Measurements from ENCODE around the gene IFI27. TPM values are rescaled to one million over a fixed set of nuclear protein-coding genes. Genes with fewer than 3 reads are reported as not detected.

IFI27 gene
- total RNA-seq, 1 experiment from 2014 or later, result 2.6 TPM

DNA sequence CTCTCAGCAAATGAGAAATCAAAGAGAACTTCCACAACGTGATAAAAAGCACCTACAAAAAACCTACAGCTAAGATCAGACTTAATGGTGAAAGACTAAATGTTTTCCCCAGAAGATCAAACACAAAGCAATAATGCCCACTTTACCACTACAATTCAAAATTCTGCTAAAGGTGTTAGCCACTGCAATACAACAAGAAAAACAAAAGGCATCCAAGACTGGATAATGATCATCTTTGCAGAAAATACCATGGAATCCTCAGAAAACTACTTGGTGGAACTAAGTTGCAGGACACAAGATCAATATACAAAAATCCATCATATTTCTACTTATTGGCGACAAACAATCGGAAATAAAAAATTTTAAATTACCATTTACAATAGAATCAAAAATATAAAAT is 36.0 kb upstream of the IFI27 start:
- no peak overlapping the region for H3K4me3 Mint-ChIP-seq (ENCODE audit: unreplicated experiment)
- H3K4me3 ChIP-seq (ENCODE audit: low read depth, low read length), result no peak overlapping the region
- peaks cover 57% of the 10 kb centered on the region for H3K36me3 Mint-ChIP-seq (ENCODE audit: insufficient read depth, unreplicated experiment)
- TF ChIP-seq, protein P1, sequence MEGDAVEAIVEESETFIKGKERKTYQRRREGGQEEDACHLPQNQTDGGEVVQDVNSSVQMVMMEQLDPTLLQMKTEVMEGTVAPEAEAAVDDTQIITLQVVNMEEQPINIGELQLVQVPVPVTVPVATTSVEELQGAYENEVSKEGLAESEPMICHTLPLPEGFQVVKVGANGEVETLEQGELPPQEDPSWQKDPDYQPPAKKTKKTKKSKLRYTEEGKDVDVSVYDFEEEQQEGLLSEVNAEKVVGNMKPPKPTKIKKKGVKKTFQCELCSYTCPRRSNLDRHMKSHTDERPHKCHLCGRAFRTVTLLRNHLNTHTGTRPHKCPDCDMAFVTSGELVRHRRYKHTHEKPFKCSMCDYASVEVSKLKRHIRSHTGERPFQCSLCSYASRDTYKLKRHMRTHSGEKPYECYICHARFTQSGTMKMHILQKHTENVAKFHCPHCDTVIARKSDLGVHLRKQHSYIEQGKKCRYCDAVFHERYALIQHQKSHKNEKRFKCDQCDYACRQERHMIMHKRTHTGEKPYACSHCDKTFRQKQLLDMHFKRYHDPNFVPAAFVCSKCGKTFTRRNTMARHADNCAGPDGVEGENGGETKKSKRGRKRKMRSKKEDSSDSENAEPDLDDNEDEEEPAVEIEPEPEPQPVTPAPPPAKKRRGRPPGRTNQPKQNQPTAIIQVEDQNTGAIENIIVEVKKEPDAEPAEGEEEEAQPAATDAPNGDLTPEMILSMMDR (IDR thresholded peaks at IDR 0.05; ENCODE audit: insufficient read depth in 1 of 2, low read depth in 1 of 2, low read length in 1 of 2, severe bottlenecking in 1 of 2, unreplicated experiment in 1 of 2), result no peak
- DNase-seq, result no peak
- peaks cover 6% of the 10 kb centered on the region for H3K36me3 ChIP-seq (ENCODE audit: control insufficient read depth, insufficient read depth, low read length)
- H3K4me1 Mint-ChIP-seq (ENCODE audit: low read depth, unreplicated experiment), result peaks cover 6% of the 10 kb centered on the region
- no TSS peak for BruUV-seq (replicated peaks)
- H3K27me3 ChIP-seq (replicated peaks; ENCODE audit: control insufficient read depth, insufficient read depth, low read length), result no peaks in the 10 kb centered on the region
- peaks cover 12% of the 10 kb centered on the region for H3K9me3 ChIP-seq
- ChIA-PET CTCF (no interaction called here), POLR2A (no interaction called here)
- no peaks in the 10 kb centered on the region for H3K4me1 ChIP-seq
- H3K27ac Mint-ChIP-seq (ENCODE audit: unreplicated experiment), result no peak overlapping the region
- peaks cover 35% of the 10 kb centered on the region for H3K9me3 Mint-ChIP-seq (ENCODE audit: unreplicated experiment)
- no peaks in the 10 kb centered on the region for H3K27me3 Mint-ChIP-seq (ENCODE audit: insufficient read depth, unreplicated experiment)
- intact Hi-C loops (cut with micrococcal nuclease; ENCODE audit: unreplicated experiment), result no loop called here

DNA sequence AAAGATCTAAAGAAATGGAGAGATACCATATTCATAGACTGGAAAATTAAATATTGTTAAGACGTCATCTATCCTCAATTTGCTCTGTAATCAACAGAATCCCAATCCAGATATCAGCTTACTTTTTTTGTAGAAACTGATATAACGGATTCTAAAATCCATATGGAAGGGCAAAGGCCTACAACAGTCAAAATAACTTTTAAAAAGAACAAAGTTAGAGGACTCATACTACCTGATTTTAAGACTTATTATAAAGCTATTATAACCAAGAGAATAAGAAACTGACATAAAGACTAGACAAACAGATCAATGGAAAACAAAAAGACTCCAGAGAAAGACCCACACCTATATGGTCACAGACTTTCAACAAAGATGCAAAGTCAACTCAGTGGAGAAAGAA is 35.5 kb upstream of the IFI27 start:
- Histone ChIP-seq H3K9me3 (peaks cover 12% of the 10 kb centered on the region), H3K4me3 (ENCODE audit: low read depth, low read length) (no peak overlapping the region), H3K4me1 (no peaks in the 10 kb centered on the region), H3K36me3 (ENCODE audit: control insufficient read depth, insufficient read depth, low read length) (peaks cover 6% of the 10 kb centered on the region), H3K27me3 (replicated peaks; ENCODE audit: control insufficient read depth, insufficient read depth, low read length) (no peaks in the 10 kb centered on the region)
- H3K4me1 Mint-ChIP-seq (ENCODE audit: low read depth, unreplicated experiment), result peaks cover 9% of the 10 kb centered on the region
- DNase-seq, result no peak
- H3K27ac Mint-ChIP-seq (ENCODE audit: unreplicated experiment), result no peak overlapping the region
- no peaks in the 10 kb centered on the region for H3K27me3 Mint-ChIP-seq (ENCODE audit: insufficient read depth, unreplicated experiment)
- TF ChIP-seq, protein P1 (IDR thresholded peaks at IDR 0.05; ENCODE audit: insufficient read depth in 1 of 2, low read depth in 1 of 2, low read length in 1 of 2, severe bottlenecking in 1 of 2, unreplicated experiment in 1 of 2), result no peak
- no peak overlapping the region for H3K4me3 Mint-ChIP-seq (ENCODE audit: unreplicated experiment)
- no TSS peak for BruUV-seq (replicated peaks)
- ChIA-PET POLR2A (no interaction called here), CTCF (no interaction called here)
- H3K36me3 Mint-ChIP-seq (ENCODE audit: insufficient read depth, unreplicated experiment), result peaks cover 60% of the 10 kb centered on the region
- intact Hi-C loops (cut with micrococcal nuclease; ENCODE audit: unreplicated experiment), result no loop called here
- peaks cover 32% of the 10 kb centered on the region for H3K9me3 Mint-ChIP-seq (ENCODE audit: unreplicated experiment)

DNA sequence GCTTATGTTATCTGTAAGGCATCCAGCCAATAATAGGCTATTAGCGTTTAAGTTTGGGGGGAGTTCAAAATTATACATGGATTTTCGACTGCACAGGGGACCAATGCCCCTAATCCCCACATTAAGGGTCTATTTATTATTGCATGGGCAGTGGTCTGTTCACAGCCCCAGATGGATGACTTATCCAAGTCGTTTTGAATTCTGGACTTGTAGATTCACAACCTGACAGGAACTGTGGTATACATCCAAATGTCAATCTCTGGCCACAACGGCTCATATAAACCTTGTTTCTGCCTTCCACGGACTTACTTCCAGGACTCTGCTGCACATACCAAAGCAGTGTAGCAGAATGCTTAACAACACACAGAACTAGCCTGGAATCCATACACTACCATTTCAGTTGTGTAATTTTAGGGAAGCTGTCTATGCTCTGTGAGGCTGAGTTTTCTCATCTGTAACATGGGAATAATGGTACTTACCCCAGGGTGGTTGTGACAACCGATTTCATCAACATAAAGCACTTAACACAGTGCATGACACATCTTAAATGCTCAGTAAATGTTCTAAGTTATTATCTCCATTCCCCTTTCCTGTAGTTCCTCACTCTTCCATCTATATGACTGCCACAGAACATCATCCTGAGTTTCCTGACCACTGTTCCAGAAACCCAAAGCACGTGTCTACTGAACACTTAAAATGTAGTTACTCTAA is 33.3 kb upstream of the IFI27 start:
- no peak for DNase-seq
- H3K4me1 Mint-ChIP-seq (ENCODE audit: low read depth, unreplicated experiment), result peaks cover 17% of the 10 kb centered on the region
- Histone ChIP-seq H3K4me1 (no peaks in the 10 kb centered on the region), H3K9me3 (peaks cover 12% of the 10 kb centered on the region), H3K4me3 (ENCODE audit: low read depth, low read length) (no peak overlapping the region), H3K36me3 (ENCODE audit: control insufficient read depth, insufficient read depth, low read length) (peaks cover 6% of the 10 kb centered on the region), H3K27me3 (replicated peaks; ENCODE audit: control insufficient read depth, insufficient read depth, low read length) (no peaks in the 10 kb centered on the region)
- TF ChIP-seq, protein P1 (IDR thresholded peaks at IDR 0.05; ENCODE audit: insufficient read depth in 1 of 2, low read depth in 1 of 2, low read length in 1 of 2, severe bottlenecking in 1 of 2, unreplicated experiment in 1 of 2), result no peak
- H3K36me3 Mint-ChIP-seq (ENCODE audit: insufficient read depth, unreplicated experiment), result peaks cover 56% of the 10 kb centered on the region
- no peak overlapping the region for H3K27ac Mint-ChIP-seq (ENCODE audit: unreplicated experiment)
- H3K27me3 Mint-ChIP-seq (ENCODE audit: insufficient read depth, unreplicated experiment), result no peaks in the 10 kb centered on the region
- H3K4me3 Mint-ChIP-seq (ENCODE audit: unreplicated experiment), result no peak overlapping the region
- POLR2A ChIA-PET, result no interaction called here
- intact Hi-C loops (cut with micrococcal nuclease; ENCODE audit: unreplicated experiment), result no loop called here
- H3K9me3 Mint-ChIP-seq (ENCODE audit: unreplicated experiment), result peaks cover 15% of the 10 kb centered on the region
- CTCF ChIA-PET, result no interaction called here
- BruUV-seq (replicated peaks), result no TSS peak

Measured in Caco-2 (cell line).